Mononuclear cell (primary cell): ENCODE results near the gene NUPR1. TPM values are rescaled to one million over a fixed set of nuclear protein-coding genes. Genes with fewer than 3 reads are reported as not detected.

Source experiments
- total RNA-seq: library from RNA; depleted of rRNA; stranded (reverse); fragments of >200 nt; gene quantifications from one replicate; pipeline ENCODE4 v1.2.3, GENCODE V29; 2012

Gene NUPR1
- total RNA-seq, 1 donor, result under 0.01 TPM

Other genes starting within 250 kb of the NUPR1 start
- 3.7 TPM for gene SBK1, start 246.4 kb downstream of the NUPR1 start, total RNA-seq
- gene NPIPB6, start 175.5 kb downstream of the NUPR1 start, total RNA-seq, result not detected
- gene EIF3CL, start 135.1 kb downstream of the NUPR1 start, total RNA-seq, result 57.1 TPM
- gene NPIPB7, start 66.6 kb downstream of the NUPR1 start, total RNA-seq, result not detected
- 17.2 TPM for gene CLN3, start 46.9 kb downstream of the NUPR1 start, total RNA-seq
- gene APOBR, start 44.3 kb downstream of the NUPR1 start, total RNA-seq, result 3.6 TPM
- not detected for gene IL27, start 32.1 kb downstream of the NUPR1 start, total RNA-seq
- gene SGF29, start 14.9 kb upstream of the NUPR1 start, total RNA-seq, result 18.4 TPM
- gene SULT1A2, start 58.1 kb upstream of the NUPR1 start, total RNA-seq, result 1.6 TPM
- gene SULT1A1, start 71.1 kb upstream of the NUPR1 start, total RNA-seq, result 53.4 TPM
- gene NPIPB8, start 99.1 kb upstream of the NUPR1 start, total RNA-seq, result 0.10 TPM
- 50.6 TPM for gene EIF3C, start 172.5 kb upstream of the NUPR1 start, total RNA-seq
- gene NPIPB9, start 212.8 kb upstream of the NUPR1 start, total RNA-seq, result 15.5 TPM